ENCODE results near the gene DKKL1.

GRCh38 chr19:49398931-49399330 is 35.3 kb downstream of the DKKL1 start:
- TF ChIP-seq ZFP36 (IDR thresholded peaks at IDR 0.05; ENCODE audit: borderline replicate concordance, partially characterized antibody) (no peak), EP300 (IDR thresholded peaks at IDR 0.05) (no peak), RCOR1 (IDR thresholded peaks at IDR 0.05; ENCODE audit: low read depth, low read length) (no peak), MYC (IDR thresholded peaks at IDR 0.05; ENCODE audit: borderline replicate concordance, low read length) (no peak), CTCF (IDR thresholded peaks at IDR 0.05) (no peak), RNF2 (IDR thresholded peaks at IDR 0.05; ENCODE audit: borderline replicate concordance, low read depth) (no peak), MAZ (IDR thresholded peaks at IDR 0.05; ENCODE audit: borderline replicate concordance, low read depth, low read length) (no peak), TP53 (CRISPR knock-in tag; IDR thresholded peaks at IDR 0.05) (no peak), JUN (IDR thresholded peaks at IDR 0.05) (no peak), POLR2A (IDR thresholded peaks at IDR 0.05; ENCODE audit: low read length) (no peak), GATA3 (IDR thresholded peaks at IDR 0.05; ENCODE audit: borderline replicate concordance) (no peak)

Measured in A549 (cell line).